SK-N-SH treated with all-trans-retinoic acid at 6 μM for 48 hours (cell line): ENCODE results near the gene AKT3.

Source experiments
- ATAC-seq: fragments of 200-7000 bp; cut with Tn5 transposase; 3 replicates; pipeline ENCODE4 v1.9.1; 2020; ENCODE audit warnings: mild to moderate bottlenecking, moderate library complexity
- ARNTL ChIP-seq: fragments of 450-650 bp; formaldehyde crosslinking; IDR thresholded peaks from 2 replicates; pipeline ENCODE4 v1.5.0; 2020; ENCODE audit warnings: low read depth, mild to moderate bottlenecking, moderate library complexity, borderline replicate concordance
- BACH2 ChIP-seq: fragments of 250-450 bp; sonication (Bioruptor Pico); IDR thresholded peaks from 2 replicates; pipeline ENCODE4 v1.9.0; 2021; ENCODE audit warnings: mild to moderate bottlenecking, borderline replicate concordance
- CREB5 ChIP-seq: fragments of 250-450 bp; sonication (Bioruptor Pico); IDR thresholded peaks from 2 replicates; pipeline ENCODE4 v1.5.1; 2020; ENCODE audit warnings: low read depth, mild to moderate bottlenecking, moderate library complexity
- CSDC2 ChIP-seq: fragments of 250-450 bp; sonication (Bioruptor Pico); IDR thresholded peaks from 2 replicates; pipeline ENCODE4 v1.5.0; 2020; ENCODE audit warnings: mild to moderate bottlenecking, moderate library complexity
- CSRNP3 ChIP-seq: fragments of 250-450 bp; sonication (Bioruptor Pico); IDR thresholded peaks from 2 replicates; pipeline ENCODE4 v1.5.1; 2021; ENCODE audit warnings: mild to moderate bottlenecking, moderate library complexity
- ESRRG ChIP-seq: fragments of 250-450 bp; sonication (Bioruptor Pico); IDR thresholded peaks from 2 replicates; pipeline ENCODE4 v1.6.1; 2021; ENCODE audit warnings: mild to moderate bottlenecking
- GLIS3 ChIP-seq: fragments of 250-450 bp; sonication (Bioruptor Pico); IDR thresholded peaks from 2 replicates; pipeline ENCODE4 v1.5.0; 2020; ENCODE audit warnings: mild to moderate bottlenecking, moderate library complexity
- OSR1 ChIP-seq: fragments of 250-450 bp; sonication (Bioruptor Pico); IDR thresholded peaks from 2 replicates; pipeline ENCODE4 v1.8.0; 2022; ENCODE audit warnings: moderate library complexity, mild to moderate bottlenecking, inconsistent platforms
- PATZ1 ChIP-seq: fragments of 250-450 bp; sonication (Bioruptor Pico); IDR thresholded peaks from 2 replicates; pipeline ENCODE4 v1.8.0; 2020; ENCODE audit warnings: mild to moderate bottlenecking, moderate library complexity, borderline replicate concordance
- POU6F1 ChIP-seq: fragments of 250-450 bp; sonication (Bioruptor Pico); IDR thresholded peaks from 2 replicates; pipeline ENCODE4 v1.8.0; 2021; ENCODE audit warnings: low read depth, mild to moderate bottlenecking, moderate library complexity, borderline replicate concordance
- PPARA ChIP-seq: fragments of 250-450 bp; sonication (Bioruptor Pico); IDR thresholded peaks from 2 replicates; pipeline ENCODE4 v1.5.0; 2020; ENCODE audit warnings: mild to moderate bottlenecking, borderline replicate concordance
- RARB ChIP-seq: fragments of 250-450 bp; sonication (Bioruptor Pico); IDR thresholded peaks from 2 replicates; pipeline ENCODE4 v1.8.0; 2021; ENCODE audit warnings: mild to moderate bottlenecking, moderate library complexity
- SNAI2 ChIP-seq: fragments of 250-450 bp; sonication (Bioruptor Pico); IDR thresholded peaks from 2 replicates; pipeline ENCODE4 v1.5.0; 2020; ENCODE audit warnings: mild to moderate bottlenecking, moderate library complexity
- TCF4 ChIP-seq: fragments of 250-450 bp; sonication (Bioruptor Pico); IDR thresholded peaks from 2 replicates; pipeline ENCODE4 v1.8.0; 2021; ENCODE audit warnings: mild to moderate bottlenecking, moderate library complexity, borderline replicate concordance
- TOX ChIP-seq: fragments of 250-450 bp; sonication (Bioruptor Pico); IDR thresholded peaks from 2 replicates; pipeline ENCODE4 v1.8.0; 2021; ENCODE audit warnings: mild to moderate bottlenecking, moderate library complexity, borderline replicate concordance
- TSHZ2 ChIP-seq: fragments of 250-450 bp; sonication (Bioruptor Pico); IDR thresholded peaks from 2 replicates; pipeline ENCODE4 v1.5.0; 2020; ENCODE audit warnings: mild to moderate bottlenecking, moderate library complexity
- ZC3H10 ChIP-seq: fragments of 250-450 bp; sonication (Bioruptor Pico); IDR thresholded peaks from 2 replicates; pipeline ENCODE4 v1.5.1; 2021; ENCODE audit warnings: mild to moderate bottlenecking, moderate library complexity
- ZFP3 ChIP-seq: fragments of 250-450 bp; sonication (Bioruptor Pico); IDR thresholded peaks from 2 replicates; pipeline ENCODE4 v1.5.0; 2020; ENCODE audit warnings: mild to moderate bottlenecking, moderate library complexity
- ZFP30 ChIP-seq: fragments of 450-650 bp; formaldehyde crosslinking; IDR thresholded peaks from 2 replicates; pipeline ENCODE4 v1.5.0; 2022; ENCODE audit warnings: mild to moderate bottlenecking, moderate library complexity
- ZNF565 ChIP-seq: fragments of 450-650 bp; formaldehyde crosslinking; conservative IDR thresholded peaks from 2 replicates; pipeline ENCODE4 v1.5.0; 2020; ENCODE audit warnings: low read depth, mild to moderate bottlenecking, moderate library complexity
- ZNF70 ChIP-seq: fragments of 450-650 bp; formaldehyde crosslinking; IDR thresholded peaks from 2 replicates; pipeline ENCODE4 v1.5.0; 2020; ENCODE audit warnings: mild to moderate bottlenecking, moderate library complexity

The AKT3 gene

GRCh38 chr1:243575070-243575469, 275.0 kb downstream of the AKT3 start:
- peak; percentile 80 for ATAC-seq
- no peak for TF ChIP-seq OSR1 (CRISPR knock-in tag)
- no peak for TF ChIP-seq CREB5 (CRISPR knock-in tag)
- no peak for TF ChIP-seq BACH2
- no peak for TF ChIP-seq ARNTL
- TF ChIP-seq ZFP30 (CRISPR knock-in tag), result no peak
- no peak for TF ChIP-seq ESRRG (CRISPR knock-in tag)
- no peak for TF ChIP-seq ZFP3 (CRISPR knock-in tag)
- TF ChIP-seq ZNF70, result no peak
- no peak for TF ChIP-seq RARB (CRISPR knock-in tag)
- TF ChIP-seq PPARA, result no peak

GRCh38 chr1:243572940-243573339, 277.1 kb downstream of the AKT3 start:
- no peak for ATAC-seq
- TF ChIP-seq ZNF70 (no peak), ARNTL (no peak), BACH2 (no peak), PATZ1 (CRISPR knock-in tag) (no peak), TCF4 (CRISPR knock-in tag) (no peak), TOX (CRISPR knock-in tag) (no peak), ZNF565 (no peak)

- ATAC-seq, result no peak
- no peak for TF ChIP-seq RARB (CRISPR knock-in tag)
- TF ChIP-seq ZC3H10 (CRISPR knock-in tag), result no peak
- no peak for TF ChIP-seq ZFP3 (CRISPR knock-in tag)
- no peak for TF ChIP-seq CSDC2 (CRISPR knock-in tag)
- no peak for TF ChIP-seq SNAI2 (CRISPR knock-in tag)
- no peak for TF ChIP-seq POU6F1 (CRISPR knock-in tag)
- no peak for TF ChIP-seq ESRRG (CRISPR knock-in tag)
- TF ChIP-seq GLIS3 (CRISPR knock-in tag), result no peak
- TF ChIP-seq BACH2, result no peak
- no peak for TF ChIP-seq PPARA
- TF ChIP-seq OSR1 (CRISPR knock-in tag), result no peak
- no peak for TF ChIP-seq TOX (CRISPR knock-in tag)
- no peak for TF ChIP-seq CSRNP3 (CRISPR knock-in tag)
- TF ChIP-seq ARNTL, result no peak
- TF ChIP-seq PATZ1 (CRISPR knock-in tag), result no peak
- TF ChIP-seq ZFP30 (CRISPR knock-in tag), result no peak
- TF ChIP-seq ZNF565, result no peak
- no peak for TF ChIP-seq ZNF70
- TF ChIP-seq TCF4 (CRISPR knock-in tag), result no peak
- no peak for TF ChIP-seq TSHZ2 (CRISPR knock-in tag)
Observed at GRCh38 chr1:243568793-243569192, 281.2 kb downstream of the AKT3 start.
